GM18502 (cell line): ENCODE data around the gene FDXR.

Source experiments
- ATAC-seq: cut with Tn5 transposase; IDR thresholded peaks from one replicate; pipeline ENCODE4 v1.9.1; 2021; ENCODE audit warnings: mild to moderate bottlenecking; ENCODE audit not compliant: unreplicated experiment, poor library complexity

FDXR gene

DNA sequence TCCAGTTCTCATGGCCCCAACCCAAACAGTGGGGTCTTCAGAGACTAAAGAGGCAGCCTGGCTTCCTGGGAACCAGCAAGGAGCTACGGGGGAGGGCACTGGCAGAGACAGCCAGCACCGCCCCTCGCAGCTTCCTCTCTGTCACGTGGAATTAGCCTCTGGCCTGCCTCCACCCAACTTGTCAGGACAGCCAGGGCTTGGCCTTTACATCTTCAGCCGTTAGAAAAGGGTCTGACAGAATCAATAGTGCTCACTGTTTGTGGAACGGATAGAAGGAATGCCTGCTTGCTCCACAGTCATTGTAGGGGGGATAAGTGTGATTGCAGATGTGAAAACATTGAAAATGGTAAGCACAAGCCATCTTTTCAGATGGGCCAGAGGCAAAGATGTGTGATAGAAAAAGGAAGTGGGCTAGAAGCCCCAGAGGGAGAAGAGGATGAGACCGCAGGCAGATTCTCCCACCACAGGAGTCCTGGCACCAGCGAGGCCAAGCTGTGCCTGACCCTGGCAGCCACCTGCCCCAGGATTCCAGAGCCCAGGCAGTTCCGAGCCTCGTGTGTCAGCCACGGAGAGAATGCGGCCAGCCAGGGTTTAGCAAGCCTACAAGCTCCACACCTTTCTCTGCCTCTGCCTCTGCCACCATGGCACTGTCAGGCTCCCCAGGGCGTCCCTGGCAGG lies 31.7 kb downstream of the FDXR start:
- no peak for ATAC-seq

DNA sequence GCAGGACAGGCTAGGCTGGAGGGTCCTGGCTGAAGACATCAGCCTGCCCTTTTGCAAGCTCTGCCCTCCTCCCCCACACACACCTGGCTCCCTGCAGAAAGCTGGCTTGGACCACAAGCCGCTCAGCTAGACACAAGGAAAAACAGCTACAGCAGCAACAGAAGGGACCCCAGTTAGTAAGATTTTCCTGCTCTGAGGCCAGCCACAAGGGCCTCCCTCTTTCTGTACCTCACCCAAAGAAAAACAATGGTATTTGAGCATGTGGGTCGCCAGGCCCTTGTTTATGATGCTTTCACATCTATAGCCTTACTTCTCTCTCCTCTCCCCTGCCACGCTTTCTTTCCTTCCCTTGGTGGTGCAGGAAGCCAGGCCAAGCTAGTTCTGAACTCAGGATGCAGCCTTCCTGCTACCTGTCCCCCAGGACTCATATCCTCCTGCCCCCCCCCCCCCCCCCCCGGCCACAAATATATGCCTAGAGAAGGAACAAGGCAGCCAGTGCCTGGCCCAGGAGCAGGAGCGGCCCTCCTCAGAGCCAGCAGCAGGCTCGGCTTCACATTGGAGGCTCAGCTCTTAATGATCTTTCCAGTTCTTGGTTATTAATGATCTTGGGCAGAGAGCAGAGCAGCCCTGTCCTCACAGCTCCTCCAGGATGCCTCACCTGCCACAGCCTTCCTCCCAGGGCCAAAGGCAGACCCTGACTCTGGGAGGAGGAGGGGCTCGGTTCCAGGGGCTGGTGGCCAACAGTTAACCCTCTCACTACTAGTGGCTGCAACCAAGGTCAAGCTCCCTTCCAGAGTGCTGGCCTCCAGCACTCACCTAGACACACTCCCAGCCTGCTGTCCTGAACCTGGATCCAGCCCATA lies 32.6 kb downstream of the FDXR start:
- no peak for ATAC-seq

DNA sequence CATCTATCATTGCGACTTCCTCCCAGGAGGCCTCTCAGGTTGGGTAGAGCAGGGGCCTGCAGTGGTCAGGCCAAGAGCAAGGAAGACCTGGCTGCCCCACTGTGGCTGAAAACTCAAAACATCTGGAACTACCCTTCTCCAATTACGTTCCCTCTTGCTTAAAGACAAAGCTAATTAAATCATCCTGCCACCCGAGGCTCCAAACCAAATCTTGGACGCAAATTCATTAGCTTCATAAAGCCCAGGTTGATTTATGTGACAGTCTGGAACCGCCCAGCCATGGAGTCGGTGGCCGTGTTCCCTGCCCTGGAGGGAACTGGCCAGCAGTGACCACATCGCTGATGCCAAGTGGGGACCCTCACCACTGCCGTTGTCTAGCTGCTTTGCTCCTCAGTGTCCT lies 34.5 kb downstream of the FDXR start:
- ATAC-seq, result no peak

DNA sequence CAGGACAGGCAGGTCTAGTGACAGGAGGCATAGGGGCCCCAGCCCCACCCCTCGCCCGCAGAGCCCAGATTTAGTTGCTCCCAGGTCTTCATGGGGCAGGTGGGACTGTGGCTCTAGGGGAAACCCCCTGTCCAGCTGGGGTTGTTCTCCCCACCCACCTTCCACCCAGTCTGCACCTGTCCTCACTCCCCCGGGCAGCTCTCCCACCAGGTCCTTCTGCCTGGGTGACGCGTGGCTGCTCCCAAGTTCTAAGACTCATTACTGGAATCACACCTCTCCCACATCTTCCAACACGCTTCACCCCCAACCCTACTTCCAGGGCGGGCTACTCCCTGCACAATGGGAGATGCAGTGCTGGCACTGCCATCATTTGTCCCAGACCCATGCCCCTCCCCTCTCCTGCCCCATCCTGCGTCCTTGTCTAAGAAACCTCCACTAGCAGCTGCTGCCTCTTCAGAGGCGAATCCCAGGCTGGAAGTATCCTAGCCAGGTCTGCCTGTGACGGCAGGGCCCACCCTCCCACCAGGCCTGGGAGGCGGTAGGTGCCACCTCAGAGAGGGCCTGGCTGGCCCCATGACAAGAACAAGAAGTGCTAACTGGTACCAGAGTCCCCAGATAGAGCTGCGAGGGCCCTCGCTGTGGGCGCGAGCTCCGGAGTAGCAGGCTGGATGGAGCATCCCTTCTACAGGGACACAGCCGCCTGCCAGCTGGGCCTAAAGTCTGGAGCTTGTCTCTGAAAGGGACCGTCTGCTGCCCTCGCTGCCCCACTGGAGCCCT lies 35.9 kb downstream of the FDXR start:
- ATAC-seq, result no peak

DNA sequence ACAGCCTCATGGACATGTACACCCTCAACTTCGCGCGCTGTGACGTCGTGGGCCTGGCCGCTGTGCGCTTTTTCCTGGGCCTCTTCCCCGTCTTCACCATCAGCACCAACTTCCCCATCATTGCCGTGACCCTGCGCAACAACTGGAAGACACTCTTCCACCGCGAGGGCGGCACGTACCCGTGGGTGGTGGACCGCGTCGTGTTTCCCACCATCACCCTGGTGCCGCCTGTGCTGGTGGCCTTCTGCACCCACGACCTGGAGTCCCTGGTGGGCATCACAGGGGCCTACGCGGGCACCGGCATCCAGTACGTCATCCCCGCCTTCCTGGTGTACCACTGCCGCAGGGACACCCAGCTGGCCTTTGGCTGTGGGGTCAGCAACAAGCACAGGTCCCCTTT lies 36.6 kb downstream of the FDXR start:
- no peak for ATAC-seq

DNA sequence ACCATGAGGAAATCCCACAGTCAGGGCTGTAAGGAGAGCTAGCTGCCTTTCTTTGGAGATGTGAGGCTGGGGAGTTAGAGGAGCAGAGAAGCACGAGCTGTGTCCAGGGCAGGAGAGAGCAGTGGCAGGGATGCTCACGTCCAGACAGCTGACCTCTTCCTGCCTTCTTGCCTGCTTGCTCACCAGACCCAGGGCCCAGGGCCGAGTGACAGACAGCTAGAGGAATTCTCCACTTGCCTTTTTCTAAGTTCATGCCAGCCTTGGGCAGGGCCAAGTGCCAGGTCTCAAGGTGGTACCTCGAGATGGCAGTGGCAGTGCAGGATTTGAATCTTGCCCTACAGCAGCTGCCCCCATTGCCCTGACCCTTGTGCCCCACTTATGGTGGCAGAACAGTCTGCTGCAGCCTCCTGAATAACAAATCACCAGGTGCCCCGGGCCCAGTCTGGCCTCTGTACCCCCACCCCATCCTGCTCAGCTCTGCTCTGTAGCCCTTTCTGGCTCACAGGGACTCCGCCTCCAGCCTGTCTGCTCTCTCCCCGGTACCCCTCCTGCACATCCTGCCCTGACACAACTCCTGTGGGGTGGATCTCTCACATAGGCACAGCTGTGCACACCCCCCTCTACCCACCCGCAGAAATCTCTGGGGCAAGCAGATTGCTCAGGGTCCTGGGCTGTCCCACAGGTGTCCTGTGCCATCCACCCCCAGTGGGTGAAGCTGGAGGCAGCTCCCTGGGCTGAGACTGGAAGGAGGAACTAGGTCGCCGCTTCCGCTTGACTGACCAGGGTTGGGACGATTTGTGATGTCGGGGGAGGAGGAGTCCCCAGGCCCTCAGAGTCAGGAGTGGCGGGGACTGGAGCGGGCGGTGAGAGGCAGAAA lies 39.1 kb downstream of the FDXR start:
- ATAC-seq, result no peak

DNA sequence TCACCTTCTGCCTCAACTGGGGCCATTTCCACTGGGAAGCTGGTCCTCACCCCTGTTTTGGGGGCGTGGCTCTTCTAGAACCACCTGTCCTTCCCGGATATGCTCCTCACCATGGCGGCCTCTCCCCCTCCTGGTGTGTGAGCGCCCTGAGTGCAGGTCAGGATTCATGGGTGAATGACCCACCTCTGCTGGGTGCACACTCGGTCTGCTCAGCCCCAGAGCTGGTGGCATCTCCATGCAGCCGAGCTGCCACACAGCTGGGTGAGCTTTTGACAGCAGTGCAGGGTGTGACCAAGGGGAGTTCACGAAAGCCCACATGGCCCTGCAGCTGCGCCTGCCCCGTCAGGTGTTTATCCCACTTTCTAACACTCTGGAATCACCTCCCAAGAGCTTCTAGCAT lies 40.4 kb downstream of the FDXR start:
- no peak for ATAC-seq

DNA sequence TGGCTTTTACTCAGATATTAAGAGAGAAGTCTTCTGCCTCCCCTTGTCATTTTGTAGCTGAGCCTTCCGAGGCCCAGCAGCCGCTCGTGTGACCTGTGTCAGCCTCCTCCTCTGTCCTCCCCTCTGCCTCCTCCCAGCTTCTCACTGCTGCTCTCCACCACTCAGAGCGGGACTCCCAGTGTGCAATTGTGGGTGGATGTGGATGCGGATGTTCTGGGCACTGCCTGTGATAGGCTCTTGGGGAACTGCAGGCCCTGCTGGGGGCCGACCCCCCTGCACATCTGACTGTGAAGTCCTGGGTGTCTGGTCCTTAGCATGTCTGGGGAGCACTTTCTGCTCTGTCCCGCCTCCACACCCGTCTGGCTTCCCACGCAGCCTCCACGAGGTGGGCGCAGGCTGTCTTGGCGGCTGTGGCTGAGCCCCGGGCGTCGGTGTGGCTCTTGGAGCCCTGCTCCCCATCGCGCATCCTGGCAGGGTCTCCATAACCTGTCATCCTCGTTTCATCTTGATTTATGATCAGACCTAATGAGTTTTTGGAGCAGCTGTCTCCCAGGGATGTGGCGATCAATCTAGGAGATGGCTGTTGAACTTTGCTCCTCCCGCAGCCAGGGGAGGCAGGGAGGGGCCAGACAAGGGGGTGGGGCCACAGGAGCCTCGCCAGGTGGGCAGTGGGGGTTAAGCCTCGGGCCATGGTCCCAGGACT lies 41.2 kb downstream of the FDXR start:
- no peak for ATAC-seq

DNA sequence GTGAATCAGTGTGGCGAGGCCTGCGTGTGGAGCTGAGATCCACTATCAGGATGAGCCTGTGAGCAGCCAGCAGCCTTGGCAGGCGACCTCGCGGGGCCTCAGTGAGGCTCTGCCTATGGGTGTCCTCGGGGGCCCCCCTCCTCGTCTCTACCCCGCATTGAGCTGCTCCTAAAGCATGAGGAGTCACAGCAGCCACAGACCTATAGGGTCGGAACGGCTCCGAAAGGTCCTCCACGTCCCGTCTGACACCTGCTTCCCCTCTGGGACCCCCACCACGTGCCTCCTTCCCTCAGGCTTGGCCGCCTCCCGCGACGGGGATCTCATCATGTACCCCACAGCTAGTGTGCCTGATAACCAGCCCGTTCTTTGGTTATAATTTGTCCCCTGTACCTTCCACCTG lies 41.9 kb downstream of the FDXR start:
- ATAC-seq, result no peak

DNA sequence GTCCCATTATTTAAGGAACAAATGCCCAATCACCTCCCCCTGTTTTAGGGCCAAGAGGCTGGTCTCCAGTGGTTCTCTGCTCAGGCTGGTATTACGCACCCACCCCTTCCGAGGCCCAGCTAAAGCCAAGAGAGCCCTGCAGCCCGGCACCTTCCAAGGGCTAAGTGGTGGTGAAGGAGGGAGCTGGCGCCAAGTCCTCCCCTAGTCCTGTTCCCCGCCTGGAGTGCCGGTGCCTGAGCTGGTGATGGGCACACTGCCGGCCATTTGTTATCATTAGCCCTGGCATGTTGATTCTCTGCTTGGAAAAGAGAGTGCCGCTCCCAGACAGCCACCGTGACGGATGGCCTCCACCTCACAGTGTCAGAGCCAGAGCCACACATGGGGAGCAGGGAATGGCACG lies 45.0 kb downstream of the FDXR start:
- no peak for ATAC-seq

DNA sequence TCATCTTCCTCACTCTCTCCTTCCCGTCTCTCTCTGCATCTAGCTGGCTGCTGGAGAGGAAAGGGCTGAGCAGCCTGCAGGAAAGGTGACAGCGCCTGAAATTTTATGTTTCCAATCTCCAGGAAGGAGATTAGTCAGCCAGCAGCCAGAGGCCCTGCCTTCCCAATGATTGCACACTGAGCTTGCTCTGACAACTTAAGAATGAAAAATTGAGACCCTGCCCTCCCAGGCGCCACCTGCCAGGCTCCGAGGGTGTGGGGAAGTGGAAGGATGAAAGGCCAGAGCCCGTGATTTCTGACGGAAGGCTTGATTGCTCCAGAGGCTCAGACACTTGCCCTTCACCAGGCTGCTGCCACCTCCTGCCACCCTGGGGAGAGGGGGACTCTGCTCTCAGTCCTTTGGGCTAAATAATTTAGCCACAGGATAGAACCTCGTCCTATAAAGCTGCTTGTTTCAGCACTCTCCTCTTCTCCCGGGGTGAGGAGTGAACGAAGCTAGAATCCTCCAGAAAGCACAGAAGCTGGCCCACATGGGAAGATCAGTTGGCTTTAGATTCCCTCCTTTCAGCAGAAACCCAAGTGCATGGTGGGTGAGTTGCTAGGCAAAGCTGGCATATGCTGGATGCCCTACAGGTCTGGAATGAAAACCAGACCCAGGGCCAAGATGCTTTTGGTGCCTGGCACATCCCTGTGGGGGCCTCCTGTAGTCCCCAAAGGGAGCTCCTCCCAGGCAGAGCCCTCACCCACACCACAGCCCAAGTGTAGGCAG lies 46.7 kb downstream of the FDXR start:
- no peak for ATAC-seq

DNA sequence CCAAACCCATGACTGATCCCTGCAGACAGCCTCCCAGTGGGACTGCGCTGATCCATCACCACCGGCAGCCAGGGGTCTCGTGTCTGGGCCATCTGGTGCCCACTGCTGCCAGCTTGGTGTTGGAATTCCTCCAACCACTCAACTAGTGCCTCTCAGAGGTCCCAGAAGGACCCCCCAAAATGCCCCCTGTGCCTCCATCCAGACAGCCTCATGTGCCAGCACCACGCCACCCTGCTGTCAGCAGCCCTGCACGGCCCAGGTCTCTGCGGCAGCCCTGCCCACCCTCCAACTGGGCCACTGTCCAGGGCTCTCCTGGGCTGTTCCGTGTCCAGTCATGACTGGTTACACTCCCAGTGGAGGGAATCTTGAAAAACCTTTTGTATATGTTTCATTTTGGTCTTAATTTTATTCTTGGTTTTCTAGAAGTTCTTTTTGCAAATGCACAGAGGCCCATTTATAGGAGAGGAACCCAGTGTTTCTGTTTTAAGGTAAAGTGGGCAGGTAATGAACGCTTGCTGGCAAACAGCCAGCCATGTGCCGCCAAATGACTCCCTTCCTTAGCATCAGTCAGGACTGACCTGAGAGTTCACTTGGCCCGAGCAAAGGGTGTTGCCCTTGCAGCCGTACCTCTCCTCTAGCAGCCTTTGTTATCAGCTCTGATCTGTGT lies 47.7 kb downstream of the FDXR start:
- no peak for ATAC-seq

DNA sequence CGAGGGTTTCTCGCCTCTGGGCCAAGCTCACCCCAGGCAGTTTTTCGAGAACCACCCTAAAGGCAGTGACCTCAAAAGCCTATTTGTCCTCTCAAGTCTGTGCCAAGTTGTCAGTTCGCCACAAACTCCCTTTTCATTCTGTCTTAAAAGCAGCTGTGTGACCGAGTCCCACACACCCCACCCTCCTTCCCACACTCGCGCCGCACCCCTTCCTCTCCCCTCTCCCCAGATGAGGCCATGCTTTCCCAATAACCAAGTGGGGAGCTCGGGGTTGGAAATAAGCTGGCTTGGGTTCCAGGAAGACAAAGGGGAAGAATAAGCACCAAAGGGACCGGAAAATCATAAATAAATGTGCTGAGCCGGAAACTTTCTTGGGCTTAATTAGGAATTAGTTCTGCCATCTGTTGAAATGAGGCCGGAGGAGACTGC lies 49.8 kb downstream of the FDXR start:
- no peak for ATAC-seq

DNA sequence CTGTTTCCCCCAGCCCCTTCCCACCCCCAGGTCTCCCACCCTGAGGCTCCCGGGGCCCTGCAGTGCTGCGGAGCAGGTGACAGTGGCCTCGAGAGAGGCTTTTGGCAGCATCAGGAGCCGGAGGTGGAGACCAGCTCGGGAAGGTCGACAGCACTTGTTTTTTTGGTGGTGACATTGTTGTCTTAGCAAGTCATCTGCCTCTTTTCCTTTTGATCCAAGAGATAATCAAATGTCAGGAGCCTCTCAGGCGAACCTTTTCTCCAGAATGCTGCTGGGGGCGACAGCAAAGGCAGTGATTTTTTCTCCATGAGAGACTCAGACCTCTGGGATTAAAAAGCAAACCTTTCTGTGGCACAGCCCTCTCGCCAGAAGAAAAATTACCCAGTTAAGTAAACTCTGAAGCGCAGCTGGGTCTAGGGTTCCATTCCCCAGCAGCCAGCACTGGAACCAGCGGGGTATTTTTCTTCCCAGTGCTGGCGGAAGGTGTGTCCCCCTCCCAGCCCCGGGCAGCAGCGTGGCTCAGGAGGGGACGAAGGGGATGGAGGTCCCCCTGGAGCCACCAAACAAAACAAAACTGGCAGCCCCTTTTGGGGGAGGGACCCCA lies 50.4 kb downstream of the FDXR start:
- ATAC-seq, result no peak

DNA sequence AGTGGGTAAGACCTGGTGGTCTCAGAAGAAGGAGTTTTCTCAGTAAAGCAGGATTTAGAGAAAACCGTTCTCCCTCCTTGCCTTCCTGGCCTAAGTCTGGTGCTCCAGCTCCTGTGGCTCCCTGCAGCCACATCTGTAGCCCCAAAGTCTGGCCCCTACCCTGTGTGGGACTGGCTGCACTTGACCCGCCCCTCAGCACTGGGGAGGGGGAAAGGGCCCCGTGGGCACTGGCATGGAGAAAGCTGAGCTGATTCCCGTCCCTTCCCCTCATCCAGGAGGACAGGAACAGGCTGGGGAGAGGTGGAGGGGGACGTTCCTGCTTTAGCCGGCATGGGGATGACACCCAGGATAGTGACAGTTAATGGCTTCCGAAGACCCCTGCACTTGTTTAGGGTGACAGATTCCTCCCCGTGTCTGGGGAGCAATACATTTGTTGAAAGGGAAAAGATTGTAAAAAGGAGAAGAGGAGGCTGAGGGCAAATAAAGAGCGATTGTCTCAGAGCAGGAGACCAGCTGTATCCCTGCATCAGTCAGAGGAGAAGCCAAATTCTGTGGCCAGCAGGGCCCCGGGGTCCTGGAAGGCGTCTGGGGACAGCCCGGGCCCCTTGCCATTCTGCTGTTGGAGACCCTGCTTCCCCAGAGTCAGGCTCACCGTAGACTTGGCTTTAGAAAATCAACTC lies 51.0 kb downstream of the FDXR start:
- ATAC-seq, result no peak

DNA sequence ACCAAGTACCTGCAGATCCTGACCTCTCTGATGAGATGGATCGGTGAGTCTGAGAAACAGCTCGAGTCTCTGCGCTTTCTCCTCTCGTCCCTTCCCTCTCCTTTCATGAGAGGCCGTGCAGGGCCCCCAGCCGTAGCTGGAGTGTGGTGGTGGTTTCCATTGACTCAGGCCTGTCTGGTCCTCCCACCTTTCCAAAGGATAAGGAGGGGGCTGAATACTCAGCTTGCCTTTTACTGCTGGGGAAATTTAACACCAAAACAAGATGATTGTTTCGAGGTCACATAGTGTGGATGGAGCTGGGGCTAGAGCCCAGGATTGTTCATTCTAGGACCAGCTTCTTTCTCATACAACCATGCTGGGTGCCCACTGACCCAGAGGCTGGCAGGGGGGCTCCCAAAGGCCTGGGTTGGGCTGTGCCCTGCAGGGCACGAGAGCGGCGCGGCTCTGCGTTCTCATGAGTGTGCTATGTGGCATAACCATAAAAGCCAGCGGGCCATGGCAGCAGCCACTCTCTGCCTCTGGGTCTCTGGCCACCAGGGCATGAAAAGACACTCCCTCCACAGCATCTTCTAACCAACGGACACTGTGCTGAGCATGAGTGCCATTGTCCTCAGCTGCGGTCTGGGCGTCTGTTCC lies 52.9 kb downstream of the FDXR start:
- no peak for ATAC-seq
